Globus pallidus (tissue), 1 donor: ENCODE data around the gene GPR89B.
"Not testable (repeated sequence)": the region's sequence is repeated elsewhere in the genome, so short reads cannot be mapped to it uniquely, and the experiment has no call there.

Experiments used
- DNase-seq: peaks from one replicate; pipeline ENCODE4 v3.0.0-alpha.2; 2015; ENCODE audit warnings: low spot score

GPR89B gene

GRCh38 chr1:147940456-147940855 lies 12.2 kb downstream of the GPR89B start:
- not testable (repeated sequence) for DNase-seq

GRCh38 chr1:147942563-147942962 lies 14.3 kb downstream of the GPR89B start:
- not testable (repeated sequence) for DNase-seq

- not testable (repeated sequence) for DNase-seq
Observed at GRCh38 chr1:147949517-147949916, 21.3 kb downstream of the GPR89B start.

- not testable (repeated sequence) for DNase-seq
Observed at GRCh38 chr1:147958906-147959305, 30.7 kb downstream of the GPR89B start.

- DNase-seq: not testable (repeated sequence)
Observed at GRCh38 chr1:147959680-147960079, 31.5 kb downstream of the GPR89B start.

- DNase-seq: not testable (repeated sequence)
Observed at GRCh38 chr1:147964575-147964974, 36.4 kb downstream of the GPR89B start.

GRCh38 chr1:147966657-147967056 lies 38.4 kb downstream of the GPR89B start:
- not testable (repeated sequence) for DNase-seq

- DNase-seq: not testable (repeated sequence)
Observed at GRCh38 chr1:147978896-147979651, 50.9 kb downstream of the GPR89B start.

GRCh38 chr1:147985374-147985773 lies 57.2 kb downstream of the GPR89B start:
- not testable (repeated sequence) for DNase-seq

GRCh38 chr1:147987893-147988292 lies 59.7 kb downstream of the GPR89B start:
- DNase-seq: not testable (repeated sequence)

- DNase-seq: not testable (repeated sequence)
Observed at GRCh38 chr1:147992916-147993315, 64.7 kb downstream of the GPR89B start.

- DNase-seq: not testable (repeated sequence)
Observed at GRCh38 chr1:147993400-147993799, 65.2 kb downstream of the GPR89B start.

- DNase-seq: not testable (repeated sequence)
Observed at GRCh38 chr1:147993825-147994615, 65.8 kb downstream of the GPR89B start.

GRCh38 chr1:147996088-147996487 lies 67.9 kb downstream of the GPR89B start:
- not testable (repeated sequence) for DNase-seq

- not testable (repeated sequence) for DNase-seq
Observed at GRCh38 chr1:148007724-148008123, 79.5 kb downstream of the GPR89B start.

GRCh38 chr1:148010527-148010926 lies 82.3 kb downstream of the GPR89B start:
- DNase-seq: no peak

- DNase-seq: not testable (repeated sequence)
Observed at GRCh38 chr1:148013177-148014144, 85.2 kb downstream of the GPR89B start.

- DNase-seq: not testable (repeated sequence)
Observed at GRCh38 chr1:148014289-148015200, 86.3 kb downstream of the GPR89B start.

GRCh38 chr1:148024918-148025317 lies 96.7 kb downstream of the GPR89B start:
- DNase-seq: not testable (repeated sequence)

GRCh38 chr1:148027004-148027403 lies 98.8 kb downstream of the GPR89B start:
- not testable (repeated sequence) for DNase-seq

GRCh38 chr1:148032247-148032646 lies 104.0 kb downstream of the GPR89B start:
- DNase-seq: not testable (repeated sequence)
